NCI-H2227 treated with DMSO at 0.1 percent for 48 hours (cell line): ENCODE measurements around the gene IGSF3.

Source experiments
- DNase-seq: peaks from one replicate; lab custom pipeline; 2025; lab: John Stamatoyannopoulos, UW

Gene IGSF3

GRCh38 chr1:116667575-116668105 lies at the start of gene IGSF3:
Gene IGSF3 (minus strand): TSS chr1:116667733. CDS start chr1:116666326, 1,407 bp downstream.
- DNase-seq = peak; percentile 66

GRCh38 chr1:116717318-116717717 lies 49.8 kb upstream of the IGSF3 start:
- no peak for DNase-seq

GRCh38 chr1:116716391-116716790 lies 48.9 kb upstream of the IGSF3 start:
- no peak for DNase-seq

- no peak for DNase-seq
These were observed 45.9 kb upstream of the IGSF3 start for GRCh38 chr1:116713474-116713873.

GRCh38 chr1:116712510-116712909 lies 45.0 kb upstream of the IGSF3 start:
- DNase-seq = no peak

GRCh38 chr1:116711263-116711840 lies 43.8 kb upstream of the IGSF3 start:
- peak; percentile 84 for DNase-seq

- DNase-seq = peak; percentile 69
These were observed 43.1 kb upstream of the IGSF3 start for GRCh38 chr1:116710420-116711262.

- no peak for DNase-seq
These were observed 42.2 kb upstream of the IGSF3 start for GRCh38 chr1:116709666-116710167.

- no peak for DNase-seq
These were observed 40.8 kb upstream of the IGSF3 start for GRCh38 chr1:116708255-116708900.

- no peak for DNase-seq
These were observed 39.3 kb upstream of the IGSF3 start for GRCh38 chr1:116706841-116707240.

GRCh38 chr1:116706123-116706522 lies 38.6 kb upstream of the IGSF3 start:
- DNase-seq = no peak

- no peak for DNase-seq
These were observed 36.7 kb upstream of the IGSF3 start for GRCh38 chr1:116704278-116704677.

- DNase-seq = no peak
These were observed 32.1 kb upstream of the IGSF3 start for GRCh38 chr1:116699605-116700004.

- DNase-seq = no peak
These were observed 30.7 kb upstream of the IGSF3 start for GRCh38 chr1:116698244-116698595.

GRCh38 chr1:116697548-116698243 lies 30.2 kb upstream of the IGSF3 start:
- no peak for DNase-seq

GRCh38 chr1:116694524-116694923 lies 27.0 kb upstream of the IGSF3 start:
- DNase-seq = no peak

GRCh38 chr1:116693759-116694480 lies 26.4 kb upstream of the IGSF3 start:
- DNase-seq = no peak

GRCh38 chr1:116692879-116693278 lies 25.3 kb upstream of the IGSF3 start:
- no peak for DNase-seq

GRCh38 chr1:116690849-116691406 lies 23.4 kb upstream of the IGSF3 start:
- DNase-seq = no peak

GRCh38 chr1:116690396-116690848 lies 22.9 kb upstream of the IGSF3 start:
- peak; percentile 97 for DNase-seq
